Gastrocnemius medialis (tissue), 4 donors: Measurements from ENCODE around the gene GSG1L.

Source experiments
- POLR2A ChIP-seq, 2 donors: fragments of 450-650 bp; IDR thresholded peaks; one replicate each; pipeline ENCODE4 v1.6.1; 2017; ENCODE audit warnings: antibody characterized with exemption in 2 of 2, mild to moderate bottlenecking in 2 of 2, moderate library complexity in 2 of 2
- TF ChIP-seq, protein P1 (sequence below), 5 experiments: fragments of 450-650 bp in 3 of 5; fragments of 200-600 bp in 2 of 5; sonication (generic) in 2 of 5; IDR thresholded peaks in 4 of 5; conservative IDR thresholded peaks in 1 of 5; 1 replicate in 4 of 5; 2 replicates in 1 of 5; pipeline ENCODE4 v1.5.1; 2016 to 2019; ENCODE audit warnings: antibody characterized with exemption in 5 of 5, mild to moderate bottlenecking in 3 of 5, moderate library complexity in 3 of 5

GRCh38 chr16:27820646-27821345 lies 242.7 kb downstream of the GSG1L start:
- TF ChIP-seq, protein P1, sequence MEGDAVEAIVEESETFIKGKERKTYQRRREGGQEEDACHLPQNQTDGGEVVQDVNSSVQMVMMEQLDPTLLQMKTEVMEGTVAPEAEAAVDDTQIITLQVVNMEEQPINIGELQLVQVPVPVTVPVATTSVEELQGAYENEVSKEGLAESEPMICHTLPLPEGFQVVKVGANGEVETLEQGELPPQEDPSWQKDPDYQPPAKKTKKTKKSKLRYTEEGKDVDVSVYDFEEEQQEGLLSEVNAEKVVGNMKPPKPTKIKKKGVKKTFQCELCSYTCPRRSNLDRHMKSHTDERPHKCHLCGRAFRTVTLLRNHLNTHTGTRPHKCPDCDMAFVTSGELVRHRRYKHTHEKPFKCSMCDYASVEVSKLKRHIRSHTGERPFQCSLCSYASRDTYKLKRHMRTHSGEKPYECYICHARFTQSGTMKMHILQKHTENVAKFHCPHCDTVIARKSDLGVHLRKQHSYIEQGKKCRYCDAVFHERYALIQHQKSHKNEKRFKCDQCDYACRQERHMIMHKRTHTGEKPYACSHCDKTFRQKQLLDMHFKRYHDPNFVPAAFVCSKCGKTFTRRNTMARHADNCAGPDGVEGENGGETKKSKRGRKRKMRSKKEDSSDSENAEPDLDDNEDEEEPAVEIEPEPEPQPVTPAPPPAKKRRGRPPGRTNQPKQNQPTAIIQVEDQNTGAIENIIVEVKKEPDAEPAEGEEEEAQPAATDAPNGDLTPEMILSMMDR (IDR thresholded peaks at IDR 0.05 in 4 of 5, conservative IDR thresholded peaks at IDR 0.05 in 1 of 5) = no peak
- TF ChIP-seq POLR2A (IDR thresholded peaks at IDR 0.05) = no peak
